WERI-Rb-1 (cell line): Measurements from ENCODE around the gene NFATC1.

ENCODE experiments used
- DNase-seq: peaks from one replicate; pipeline ENCODE4 v3.0.0-alpha.2; 2020
- H3K27ac ChIP-seq: fragments of 250-450 bp; sonication (Bioruptor Pico); 2 replicates; pipeline ENCODE4 v1.5.1; 2020; ENCODE audit warnings: mild to moderate bottlenecking, moderate library complexity
- H3K27me3 ChIP-seq: fragments of 250-450 bp; sonication (Bioruptor Pico); 2 replicates; pipeline ENCODE4 v1.5.1; 2021; ENCODE audit warnings: mild to moderate bottlenecking, low read depth, moderate library complexity; ENCODE audit not compliant: insufficient read depth, severe bottlenecking
- H3K36me3 ChIP-seq: fragments of 250-450 bp; sonication (Bioruptor Pico); 2 replicates; pipeline ENCODE4 v1.5.1; 2020; ENCODE audit warnings: mild to moderate bottlenecking, moderate library complexity
- H3K4me3 ChIP-seq: 2 replicates; pipeline ENCODE4 v1.5.1; 2011; ENCODE audit warnings: low read depth, mild to moderate bottlenecking, control low read depth, low read length
- H3K9me3 ChIP-seq: fragments of 250-450 bp; sonication (Bioruptor Pico); 2 replicates; pipeline ENCODE4 v1.5.1; 2021; ENCODE audit warnings: mild to moderate bottlenecking, moderate library complexity; ENCODE audit not compliant: severe bottlenecking
- CTCF ChIP-seq: IDR thresholded peaks from 2 replicates; pipeline ENCODE4 v1.5.1; 2011; ENCODE audit warnings: low read depth, mild to moderate bottlenecking, control low read depth, inconsistent platforms, low read length

The NFATC1 gene

DNA sequence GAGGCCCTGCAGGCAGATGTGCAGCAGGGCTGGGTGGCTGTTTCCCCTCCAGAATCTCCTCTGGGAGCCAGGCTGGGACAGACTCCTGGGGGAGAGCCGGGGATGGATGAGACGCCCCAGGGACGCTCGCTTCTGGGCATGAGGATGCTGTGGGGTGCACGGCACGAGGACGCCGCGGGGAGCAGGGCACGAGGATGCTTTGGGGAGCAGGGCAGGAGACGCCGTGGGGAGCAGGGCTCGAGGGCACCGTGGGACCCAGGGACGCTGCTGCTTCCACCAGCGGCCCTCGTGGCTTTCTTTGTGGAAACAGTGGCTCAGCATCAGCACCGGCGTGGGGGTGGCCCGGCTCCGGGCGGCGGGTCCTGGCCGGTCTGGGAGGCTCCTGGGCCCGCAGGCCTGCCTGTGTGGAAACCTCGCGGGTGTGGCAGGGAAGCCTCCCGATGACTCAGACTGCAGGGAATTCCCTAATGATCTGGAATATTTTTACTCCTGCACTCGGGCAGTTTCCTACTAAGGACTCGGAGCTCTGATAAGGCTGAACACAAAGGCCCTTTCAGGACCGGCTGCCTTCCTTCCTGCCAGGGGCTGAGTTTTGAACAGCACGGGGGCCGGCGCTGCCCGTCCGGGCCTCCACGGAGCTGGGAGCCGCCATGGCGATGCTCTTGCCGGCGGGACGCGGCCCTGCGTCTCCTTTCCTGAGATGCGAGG is 62.6 kb downstream of the NFATC1 start:
- Histone ChIP-seq H3K27me3 (no peaks in the 10 kb centered on the region), H3K4me3 (no peak overlapping the region), H3K36me3 (peaks cover 56% of the 10 kb centered on the region), H3K27ac (no peak overlapping the region), H3K9me3 (no peaks in the 10 kb centered on the region)
- no peak for TF ChIP-seq CTCF
- DNase-seq: no peak

DNA sequence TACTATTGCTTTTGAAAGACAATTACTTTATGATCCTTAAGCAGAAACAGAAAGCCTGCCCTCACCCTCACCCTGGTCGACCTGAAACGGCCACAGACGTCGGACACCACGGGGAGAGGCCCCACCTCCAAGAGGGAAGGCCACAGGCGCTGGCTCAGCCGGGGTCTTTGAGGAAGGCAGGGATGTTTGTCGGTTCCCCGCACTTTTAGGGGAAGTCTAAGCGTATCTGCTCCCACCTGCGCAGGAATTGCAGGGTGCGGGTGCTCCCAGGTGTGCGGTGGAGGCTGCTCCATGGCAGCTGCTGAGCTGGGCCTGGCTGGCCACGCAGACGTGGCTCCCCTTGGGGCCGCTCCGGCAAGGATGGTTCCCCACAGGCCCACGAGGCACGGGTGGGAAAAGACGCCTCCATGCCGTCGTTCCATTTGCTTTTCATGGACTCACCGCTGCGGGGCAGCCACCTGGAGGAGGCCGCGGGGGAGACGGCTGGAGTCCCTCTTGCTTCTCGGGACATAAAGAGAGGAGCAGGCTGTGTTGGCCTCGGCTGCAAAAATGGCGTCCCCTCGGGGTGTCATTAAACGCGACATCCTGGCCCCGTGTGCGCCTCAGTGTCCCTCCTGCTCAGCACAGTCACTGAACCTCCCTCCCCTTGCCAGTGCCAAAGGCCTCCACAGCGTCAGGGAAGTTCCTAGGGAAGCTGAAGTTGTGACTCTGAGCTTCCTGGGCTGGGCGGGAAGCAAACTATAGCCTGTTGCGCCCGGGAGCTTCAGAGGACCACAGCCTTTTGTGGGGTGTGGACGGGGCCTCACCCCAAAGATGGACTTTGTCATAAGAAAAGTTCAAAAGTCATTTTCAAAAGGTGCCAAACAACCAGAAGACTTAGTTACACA is 63.4 kb downstream of the NFATC1 start:
- no peak overlapping the region for H3K4me3 ChIP-seq

GRCh38 chr18:79459946-79460480 is 64.3 kb downstream of the NFATC1 start:
- Histone ChIP-seq H3K27ac (no peak overlapping the region), H3K36me3 (peaks cover 43% of the 10 kb centered on the region), H3K4me3 (no peak overlapping the region), H3K9me3 (no peaks in the 10 kb centered on the region), H3K27me3 (no peaks in the 10 kb centered on the region)
- DNase-seq: no peak
- no peak for TF ChIP-seq CTCF

More for the DNA sequence above, 63.4 kb downstream of the NFATC1 start:
- Histone ChIP-seq H3K9me3 (no peaks in the 10 kb centered on the region), H3K36me3 (peaks cover 52% of the 10 kb centered on the region), H3K27me3 (no peaks in the 10 kb centered on the region), H3K27ac (no peak overlapping the region)
- DNase-seq: no peak
- no peak for TF ChIP-seq CTCF

- TF ChIP-seq CTCF: no peak
- H3K9me3 ChIP-seq: no peaks in the 10 kb centered on the region
- DNase-seq: no peak
- H3K27me3 ChIP-seq: no peaks in the 10 kb centered on the region
- peaks cover 41% of the 10 kb centered on the region for H3K36me3 ChIP-seq
- no peak overlapping the region for H3K27ac ChIP-seq
- no peak overlapping the region for H3K4me3 ChIP-seq
Observed at GRCh38 chr18:79460481-79461300, 65.0 kb downstream of the NFATC1 start.

- Histone ChIP-seq H3K4me3 (no peak overlapping the region), H3K27ac (no peak overlapping the region), H3K9me3 (no peaks in the 10 kb centered on the region), H3K36me3 (peaks cover 43% of the 10 kb centered on the region), H3K27me3 (no peaks in the 10 kb centered on the region)
- DNase-seq: no peak
- no peak for TF ChIP-seq CTCF
Observed at GRCh38 chr18:79461627-79462026, 65.9 kb downstream of the NFATC1 start.
